ENCODE data around the gene RNF26. TPM values are rescaled to one million over a fixed set of nuclear protein-coding genes. Genes with fewer than 3 reads are reported as not detected.

The RNF26 gene
- total RNA-seq: 2.5 TPM

DNA sequence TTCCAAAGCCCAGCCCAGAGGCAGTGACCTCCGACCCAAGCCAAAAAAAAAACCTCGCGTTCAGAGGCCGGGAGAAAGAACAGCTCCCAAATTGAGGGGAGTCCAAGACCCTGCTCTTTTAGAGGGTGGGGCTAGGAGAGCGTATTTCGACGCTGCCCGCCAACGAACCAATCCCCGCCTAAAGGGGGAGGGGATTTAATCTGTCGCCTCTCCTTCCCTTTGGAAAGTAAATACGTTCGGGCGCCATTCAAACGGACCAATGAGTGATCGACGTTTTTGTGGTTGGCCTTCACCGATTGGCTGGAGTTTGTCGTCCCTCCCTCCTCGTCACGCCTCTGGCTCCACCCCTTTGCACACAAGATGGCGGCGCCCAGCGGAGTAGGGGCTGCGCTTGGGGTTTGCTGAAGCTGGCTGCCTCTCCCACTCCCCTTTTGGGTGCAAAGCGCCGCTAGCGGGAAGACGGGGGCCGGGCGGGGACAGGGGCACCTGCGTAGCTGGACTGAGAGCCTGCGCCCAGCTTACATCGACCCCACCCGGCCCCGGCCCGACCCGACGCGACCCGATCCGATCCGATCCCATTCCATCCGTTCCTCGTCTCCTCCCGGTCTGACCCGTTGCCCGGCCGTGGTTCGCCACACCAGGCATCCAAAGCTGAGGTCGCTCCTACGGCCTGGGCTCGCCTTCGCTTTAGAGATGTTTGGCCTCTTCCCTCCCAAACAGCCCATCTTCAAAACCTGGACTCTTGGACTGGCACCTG, at the start of gene RNF26:
Gene RNF26, plus strand, starts transcription at position 354 of the 757 bp plus-strand sequence. CDS start 596 bp downstream, outside the sequence.

DNA sequence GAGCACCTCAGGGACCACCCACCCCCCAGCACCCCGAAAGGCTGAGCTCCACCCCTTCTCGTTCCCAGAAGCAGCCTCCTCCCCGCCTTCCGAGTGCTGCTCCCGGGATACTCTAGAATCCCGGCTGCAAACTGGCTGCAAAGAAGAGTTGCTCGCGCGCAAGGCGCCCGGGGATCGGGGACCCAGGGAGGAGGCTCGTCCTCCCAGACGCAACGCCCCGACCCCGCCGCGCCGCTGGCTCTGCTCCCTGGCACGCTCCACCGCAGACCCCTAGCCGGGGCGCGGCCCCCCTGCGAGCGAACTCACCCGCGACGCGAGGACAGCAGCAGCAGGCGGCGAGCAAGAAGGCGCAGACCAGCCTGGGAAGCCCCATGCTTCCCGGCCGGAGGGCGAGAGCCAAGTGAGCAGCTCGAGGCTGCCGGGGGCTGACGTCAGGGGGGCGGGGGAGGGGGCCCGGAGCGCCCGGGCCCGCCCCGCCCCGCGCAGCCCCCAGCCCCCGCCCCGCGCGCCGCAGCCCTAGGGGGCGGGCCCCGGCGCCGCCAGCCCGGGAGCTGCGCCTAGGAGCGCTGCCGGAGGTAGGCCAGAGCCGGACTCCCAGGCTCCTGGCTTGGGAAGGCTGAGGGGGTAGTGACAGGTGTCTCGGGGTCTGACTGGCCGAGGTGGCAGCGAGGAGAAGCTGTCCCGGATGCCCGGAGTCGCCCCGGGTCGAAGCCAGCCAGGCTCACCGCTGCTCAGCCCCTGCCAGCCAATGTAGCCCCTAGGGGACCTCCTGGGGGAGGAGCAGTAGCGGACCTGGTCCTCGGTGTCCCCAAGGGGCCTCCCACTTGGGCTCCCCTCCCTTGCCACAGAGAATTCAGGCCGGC, 17.4 kb upstream of the RNF26 start, which contains the start of gene MCAM:
Gene MCAM, minus strand, starts transcription at position 402 of the 863 bp plus-strand sequence. Its CDS starts 29 bp downstream, at position 373.

DNA sequence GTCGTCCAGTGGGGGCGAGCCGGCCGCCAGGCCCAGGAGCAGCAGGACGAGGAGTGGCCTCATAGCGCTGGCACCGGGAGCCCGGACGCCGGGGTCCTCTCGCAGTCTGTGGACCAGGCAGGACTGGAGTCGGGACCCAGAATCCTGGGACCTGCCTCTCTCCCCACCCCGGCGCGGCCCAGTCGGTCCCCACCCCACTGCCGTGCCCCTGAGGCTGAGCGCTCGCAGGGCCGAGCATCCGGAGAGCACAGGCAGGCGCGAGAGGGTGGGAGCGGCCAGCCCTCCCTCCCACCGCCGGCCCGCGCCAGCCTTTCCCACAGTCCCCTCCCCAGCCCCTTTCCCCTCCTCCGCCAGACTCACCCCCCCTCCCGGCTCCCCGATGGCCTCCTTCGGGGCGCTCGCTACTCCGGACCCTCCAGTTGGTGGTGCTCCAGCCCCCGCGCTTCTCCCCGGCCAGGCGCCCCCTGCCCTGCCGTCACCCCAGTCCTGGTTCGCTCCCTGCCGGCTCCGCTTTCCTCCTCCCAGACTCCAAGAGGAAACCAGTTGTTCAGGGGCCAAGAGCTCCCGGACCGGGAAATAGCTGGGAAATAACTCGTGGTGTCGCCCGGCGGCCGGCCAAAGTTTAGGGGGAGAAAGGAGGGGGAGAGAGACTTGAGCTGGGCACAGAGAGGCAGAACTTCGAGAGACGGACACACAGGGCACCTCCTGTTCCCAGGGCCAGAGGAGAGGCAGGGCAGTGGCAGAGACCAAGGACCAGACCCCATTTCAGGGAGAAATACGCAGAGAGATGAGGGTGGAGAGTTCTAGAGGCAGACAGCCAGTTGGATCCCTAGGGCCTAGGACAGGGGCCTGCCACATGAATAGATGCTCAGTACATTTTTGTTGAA, 6.3 kb downstream of the RNF26 start, which contains the start of gene C1QTNF5:
Gene C1QTNF5, minus strand, starts transcription at position 549 of the 887 bp plus-strand sequence. Its CDS starts 486 bp downstream, at position 63.

DNA sequence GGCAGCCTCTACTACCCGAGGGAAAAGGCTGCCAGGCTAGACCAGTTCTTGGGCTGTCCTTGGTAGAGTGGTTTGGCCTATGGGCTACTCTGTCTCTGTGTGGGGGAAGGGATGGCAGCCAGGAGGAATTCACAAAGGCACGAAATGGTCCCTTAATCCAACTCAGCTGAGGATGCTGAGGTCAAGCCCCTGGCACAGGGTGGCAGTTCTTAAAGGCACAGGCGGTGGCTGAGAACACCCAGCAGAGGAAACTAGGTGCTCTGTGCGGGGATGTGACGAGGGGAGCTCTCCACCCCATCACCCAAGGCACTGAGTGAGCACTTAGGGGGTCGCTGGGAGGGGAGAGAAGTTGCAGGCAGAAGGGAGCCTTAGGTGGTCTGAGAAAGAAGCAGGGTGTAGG, 12.3 kb downstream of the RNF26 start, which contains the start of gene MFRP:
Gene MFRP, minus strand, starts transcription at position 101 of the 400 bp plus-strand sequence. CDS start 192 bp downstream, outside the sequence.

DNA sequence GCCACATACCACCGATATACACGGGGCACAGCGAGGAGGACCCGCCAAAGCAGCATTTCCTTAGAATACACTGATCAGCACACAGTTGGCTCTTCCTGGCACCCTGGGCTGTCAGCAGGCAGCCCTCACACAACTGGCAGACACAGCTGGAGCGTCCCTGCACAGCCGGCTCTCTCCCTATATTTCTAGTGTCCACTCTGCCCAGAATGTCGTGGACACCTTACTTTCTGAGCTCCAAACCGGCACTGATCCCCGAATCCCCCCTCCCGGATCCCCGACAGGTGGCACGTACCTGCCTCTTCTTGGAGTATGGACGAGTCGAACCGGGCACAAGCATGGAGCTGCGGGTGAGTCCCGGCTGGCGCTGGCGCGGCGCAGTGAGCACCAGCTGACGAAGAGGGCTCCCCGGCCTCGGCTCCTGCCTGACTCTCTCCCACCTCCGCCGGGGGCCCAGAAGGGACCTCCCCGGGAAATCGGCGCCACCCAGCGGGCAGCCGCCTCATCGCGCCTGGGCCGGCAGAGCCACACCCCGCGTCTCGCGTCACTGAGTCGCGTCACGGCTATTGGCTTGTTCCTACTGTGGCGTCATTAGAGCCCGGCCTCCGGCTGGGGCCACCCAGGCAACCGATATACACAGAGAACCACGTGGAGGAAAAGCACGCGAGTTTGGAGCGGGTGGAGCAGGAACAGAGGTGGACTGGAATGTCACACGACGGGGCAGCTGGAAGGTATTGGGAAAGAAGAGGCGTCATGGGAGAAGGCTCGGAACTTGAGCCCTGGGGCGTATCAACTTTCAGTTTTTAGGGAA, 47.1 kb downstream of the RNF26 start, which contains the start of gene USP2:
Gene USP2, minus strand, starts transcription at position 510 of the 808 bp plus-strand sequence. CDS start 8,210 bp downstream, outside the sequence.

Small RNAs within 50 kb of the gene (small RNA-seq; reads per million reads assigned to genes)
- gene RF01225 (ENCODE audit: low replicate concordance) (not detected), gene RNU6-262P (ENCODE audit: low replicate concordance) (not detected)

Other genes with a start within 250 kb of the RNF26 start
- gene HMBS, start 249.6 kb upstream of the RNF26 start, total RNA-seq: 8.1 TPM
- gene DPAGT1, start 232.7 kb upstream of the RNF26 start, total RNA-seq: 11.6 TPM
- gene C2CD2L, start 227.2 kb upstream of the RNF26 start, total RNA-seq: 12.2 TPM
- 41.9 TPM for gene HINFP, start 212.9 kb upstream of the RNF26 start, total RNA-seq
- 4.1 TPM for gene ABCG4, start 185.5 kb upstream of the RNF26 start, total RNA-seq
- 2.8 TPM for gene NLRX1, start 165.8 kb upstream of the RNF26 start, total RNA-seq
- gene NHERF4, start 149.1 kb upstream of the RNF26 start, total RNA-seq: not detected
- 25.0 TPM for gene CBL, start 128.2 kb upstream of the RNF26 start, total RNA-seq
- 12.8 TPM for gene MCAM, start 17.4 kb upstream of the RNF26 start, total RNA-seq
- 1.6 TPM for gene C1QTNF5, start 6.4 kb downstream of the RNF26 start, total RNA-seq
- gene MFRP, start 12.2 kb downstream of the RNF26 start, total RNA-seq: not detected
- gene USP2, start 47.2 kb downstream of the RNF26 start, total RNA-seq: 5.0 TPM
- gene THY1, start 88.6 kb downstream of the RNF26 start, total RNA-seq: 31.3 TPM

All from parietal lobe (tissue), 2 donors.